HEK293 (cell line): ENCODE data around the gene CYBRD1.

Experiments used
- CTCF ChIA-PET: fragments of 350-600 bp; formaldehyde crosslinking; extraction: SDS; loops from one replicate; lab custom pipeline; 2021; ENCODE audit warnings: antibody characterized with exemption; lab: Yijun Ruan, JAX
- POLR2A ChIA-PET: fragments of 300-600 bp; formaldehyde crosslinking; extraction: SDS; loops from one replicate; lab custom pipeline; 2020; ENCODE audit warnings: antibody characterized with exemption, inconsistent platforms; lab: Yijun Ruan, JAX
- H3K27ac ChIP-seq: fragments of 200-500 bp; sonication (Bioruptor generic); 2 replicates; pipeline ENCODE4 v1.5.1; 2014; ENCODE audit warnings: low read depth, low read length, control low read depth, inconsistent platforms; ENCODE audit errors: extremely low read depth
- H3K36me3 ChIP-seq, 2 experiments: fragments of 200-500 bp in 1 of 2; sonication (Bioruptor generic) in 1 of 2; 1 replicate in 1 of 2; 2 replicates in 1 of 2; pipeline ENCODE4 v1.5.1; 2014 to 2017; ENCODE audit warnings: inconsistent platforms in 2 of 2, low read length in 2 of 2; ENCODE audit not compliant: control insufficient read depth in 2 of 2, insufficient read depth in 1 of 2
- H3K4me1 ChIP-seq: fragments of 200-500 bp; sonication (Bioruptor generic); 2 replicates; pipeline ENCODE4 v1.5.1; 2014; ENCODE audit warnings: mild to moderate bottlenecking, low read length, inconsistent platforms; ENCODE audit not compliant: control insufficient read depth, insufficient read depth
- H3K4me3 ChIP-seq: 2 replicates; pipeline ENCODE4 v1.5.1; 2011; ENCODE audit warnings: low read depth, mild to moderate bottlenecking, control low read depth, low read length, moderate library complexity
- H3K9me3 ChIP-seq: fragments of 200-500 bp; sonication (Bioruptor generic); 2 replicates; pipeline ENCODE4 v1.5.1; 2014; ENCODE audit warnings: low read depth, low read length, inconsistent platforms; ENCODE audit not compliant: control insufficient read depth, insufficient read depth
- FEZF1 ChIP-seq: fragments of 450-650 bp; formaldehyde crosslinking; IDR thresholded peaks from 2 replicates; pipeline ENCODE4 v1.5.1; 2016; ENCODE audit warnings: missing biosample characterization, missing genetic modification characterization
- GFI1B ChIP-seq: fragments of 450-650 bp; formaldehyde crosslinking; IDR thresholded peaks from 2 replicates; pipeline ENCODE4 v1.5.1; 2016; ENCODE audit warnings: missing biosample characterization, missing genetic modification characterization
- GLI4 ChIP-seq: fragments of 450-650 bp; formaldehyde crosslinking; IDR thresholded peaks from 2 replicates; pipeline ENCODE4 v1.5.1; 2016; ENCODE audit warnings: missing biosample characterization, missing genetic modification characterization
- HOXD13 ChIP-seq: sonication (generic); formaldehyde crosslinking; IDR thresholded peaks from 2 replicates; pipeline ENCODE4 v1.8.0; 2022; ENCODE audit warnings: missing genetic modification reagents, borderline replicate concordance
- MYNN ChIP-seq: fragments of 450-650 bp; formaldehyde crosslinking; IDR thresholded peaks from 2 replicates; pipeline ENCODE4 v1.5.1; 2016; ENCODE audit warnings: missing biosample characterization, missing genetic modification characterization, borderline replicate concordance
- PRDM1 ChIP-seq: fragments of 450-650 bp; formaldehyde crosslinking; IDR thresholded peaks from 2 replicates; pipeline ENCODE4; 2016; ENCODE audit warnings: missing biosample characterization, missing genetic modification characterization
- SP3 ChIP-seq: fragments of 450-650 bp; formaldehyde crosslinking; IDR thresholded peaks from 2 replicates; pipeline ENCODE4 v1.5.1; 2016; ENCODE audit warnings: missing biosample characterization, missing genetic modification characterization
- ZNF112 ChIP-seq: fragments of 450-650 bp; formaldehyde crosslinking; IDR thresholded peaks from 2 replicates; pipeline ENCODE4 v1.5.0; 2017; ENCODE audit warnings: missing biosample characterization, missing genetic modification characterization
- ZNF155 ChIP-seq: fragments of 450-650 bp; formaldehyde crosslinking; IDR thresholded peaks from 2 replicates; pipeline ENCODE4 v1.5.1; 2016; ENCODE audit warnings: missing biosample characterization, missing genetic modification characterization
- ZNF302 ChIP-seq: fragments of 450-650 bp; formaldehyde crosslinking; IDR thresholded peaks from 2 replicates; pipeline ENCODE4 v1.5.1; 2016; ENCODE audit warnings: missing biosample characterization, missing genetic modification characterization, low read depth
- ZNF394 ChIP-seq: fragments of 450-650 bp; formaldehyde crosslinking; IDR thresholded peaks from 2 replicates; pipeline ENCODE4 v1.5.1; 2016; ENCODE audit warnings: missing biosample characterization, missing genetic modification characterization, mild to moderate bottlenecking, moderate library complexity, borderline replicate concordance
- ZNF416 ChIP-seq: fragments of 450-650 bp; formaldehyde crosslinking; IDR thresholded peaks from 2 replicates; pipeline ENCODE4 v1.5.1; 2016; ENCODE audit warnings: missing biosample characterization, missing genetic modification characterization
- ZNF473 ChIP-seq: fragments of 450-650 bp; formaldehyde crosslinking; IDR thresholded peaks from 2 replicates; pipeline ENCODE4 v1.5.1; 2017; ENCODE audit warnings: missing biosample characterization, missing genetic modification characterization
- ZNF501 ChIP-seq: fragments of 450-650 bp; formaldehyde crosslinking; IDR thresholded peaks from 2 replicates; pipeline ENCODE4 v1.5.1; 2016; ENCODE audit warnings: missing biosample characterization, missing genetic modification characterization
- ZNF514 ChIP-seq: fragments of 450-650 bp; formaldehyde crosslinking; IDR thresholded peaks from 2 replicates; pipeline ENCODE4 v1.5.1; 2016; ENCODE audit warnings: missing biosample characterization, missing genetic modification characterization
- ZNF560 ChIP-seq: fragments of 450-650 bp; formaldehyde crosslinking; IDR thresholded peaks from 2 replicates; pipeline ENCODE4 v1.5.1; 2017; ENCODE audit warnings: missing biosample characterization, missing genetic modification characterization, borderline replicate concordance
- ZNF571 ChIP-seq: fragments of 450-650 bp; formaldehyde crosslinking; IDR thresholded peaks from 2 replicates; pipeline ENCODE4 v1.5.0; 2017; ENCODE audit warnings: missing biosample characterization, missing genetic modification characterization
- ZNF600 ChIP-seq: fragments of 450-650 bp; formaldehyde crosslinking; IDR thresholded peaks from 2 replicates; pipeline ENCODE4 v1.5.1; 2016; ENCODE audit warnings: missing biosample characterization, missing genetic modification characterization
- ZNF624 ChIP-seq: fragments of 450-650 bp; formaldehyde crosslinking; IDR thresholded peaks from 2 replicates; pipeline ENCODE4 v1.5.1; 2017; ENCODE audit warnings: missing biosample characterization, missing genetic modification characterization
- ZNF629 ChIP-seq: fragments of 450-650 bp; formaldehyde crosslinking; IDR thresholded peaks from 2 replicates; pipeline ENCODE4 v1.5.1; 2017; ENCODE audit warnings: missing biosample characterization, missing genetic modification characterization
- TF ChIP-seq, protein P1 (sequence below): fragments of 450-650 bp; formaldehyde crosslinking; conservative IDR thresholded peaks from 2 replicates; pipeline ENCODE4 v1.5.1; 2016; ENCODE audit warnings: low read depth, missing biosample characterization, missing genetic modification characterization
- TF ChIP-seq, protein P2 (sequence below): fragments of 450-650 bp; formaldehyde crosslinking; IDR thresholded peaks from 2 replicates; pipeline ENCODE4 v1.5.1; 2017; ENCODE audit warnings: missing biosample characterization, missing genetic modification characterization
- TF ChIP-seq, protein P3 (sequence below): fragments of 450-650 bp; formaldehyde crosslinking; IDR thresholded peaks from 2 replicates; pipeline ENCODE4 v1.5.1; 2016; ENCODE audit warnings: missing biosample characterization, missing genetic modification characterization, borderline replicate concordance
- TF ChIP-seq, protein P4 (sequence below): fragments of 450-650 bp; formaldehyde crosslinking; IDR thresholded peaks from 2 replicates; pipeline ENCODE4 v1.5.1; 2017; ENCODE audit warnings: missing biosample characterization, missing genetic modification characterization

CYBRD1 gene

DNA sequence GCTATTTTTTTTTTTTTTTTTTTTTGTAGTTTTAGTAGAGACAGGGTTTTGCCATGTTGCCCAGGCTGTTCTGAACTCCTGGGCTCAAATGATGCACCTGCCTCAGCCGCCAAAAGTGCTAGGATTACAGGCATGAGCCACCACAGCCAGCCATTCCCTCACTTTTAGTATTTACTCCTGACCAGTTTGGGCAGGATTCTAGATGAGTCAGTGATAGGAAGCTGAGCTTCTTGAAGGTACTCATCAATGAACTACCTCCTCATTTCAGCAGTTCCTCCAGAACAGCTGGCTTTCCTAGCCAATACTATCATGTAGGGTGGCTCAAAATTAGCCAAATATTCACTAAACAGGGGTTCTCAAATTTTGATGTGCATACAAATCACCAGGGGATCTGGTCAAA, 57.2 kb downstream of the CYBRD1 start:
- CTCF ChIA-PET: interaction anchor here (1.0 to 2.1 kb wide), 3 partner anchors 11 to 127 kb away, joined by 3 to 6 read pairs (median 6); no protein-coding TSS in a partner anchor
- no peak for TF ChIP-seq ZNF155 (tag by site-specific recombination)
- TF ChIP-seq ZNF600 (tag by site-specific recombination): 0 out of 2 replicates have a peak, but pooled peaks have one; percentile 28
- no peaks in the 10 kb centered on the region for H3K4me1 ChIP-seq
- H3K27ac ChIP-seq: no peak overlapping the region
- POLR2A ChIA-PET: no interaction called here
- no peak overlapping the region for H3K4me3 ChIP-seq
- H3K9me3 ChIP-seq: no peaks in the 10 kb centered on the region
- no peaks in the 10 kb centered on the region for H3K36me3 ChIP-seq

DNA sequence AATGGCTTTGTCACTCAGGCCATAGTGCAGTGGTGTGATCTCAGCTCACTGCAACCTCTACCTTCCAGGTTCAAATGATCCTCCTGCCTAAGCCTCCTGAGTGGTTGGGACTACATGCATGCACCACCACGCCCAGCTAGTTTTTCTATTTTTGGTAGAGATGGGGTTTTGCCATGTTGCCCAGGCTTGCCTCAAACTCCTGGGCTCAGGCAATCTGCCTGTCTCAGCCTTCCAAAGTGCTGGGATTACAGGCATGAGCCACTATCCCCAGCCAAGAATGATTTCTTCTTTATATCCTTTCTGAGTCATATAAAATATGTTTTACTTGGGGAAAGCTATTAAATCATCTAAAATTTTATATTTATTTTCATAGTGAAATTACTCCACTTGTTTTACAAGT, 61.3 kb downstream of the CYBRD1 start:
- TF ChIP-seq ZNF302: no peak
- TF ChIP-seq ZNF571: no peak
- TF ChIP-seq, protein P1, sequence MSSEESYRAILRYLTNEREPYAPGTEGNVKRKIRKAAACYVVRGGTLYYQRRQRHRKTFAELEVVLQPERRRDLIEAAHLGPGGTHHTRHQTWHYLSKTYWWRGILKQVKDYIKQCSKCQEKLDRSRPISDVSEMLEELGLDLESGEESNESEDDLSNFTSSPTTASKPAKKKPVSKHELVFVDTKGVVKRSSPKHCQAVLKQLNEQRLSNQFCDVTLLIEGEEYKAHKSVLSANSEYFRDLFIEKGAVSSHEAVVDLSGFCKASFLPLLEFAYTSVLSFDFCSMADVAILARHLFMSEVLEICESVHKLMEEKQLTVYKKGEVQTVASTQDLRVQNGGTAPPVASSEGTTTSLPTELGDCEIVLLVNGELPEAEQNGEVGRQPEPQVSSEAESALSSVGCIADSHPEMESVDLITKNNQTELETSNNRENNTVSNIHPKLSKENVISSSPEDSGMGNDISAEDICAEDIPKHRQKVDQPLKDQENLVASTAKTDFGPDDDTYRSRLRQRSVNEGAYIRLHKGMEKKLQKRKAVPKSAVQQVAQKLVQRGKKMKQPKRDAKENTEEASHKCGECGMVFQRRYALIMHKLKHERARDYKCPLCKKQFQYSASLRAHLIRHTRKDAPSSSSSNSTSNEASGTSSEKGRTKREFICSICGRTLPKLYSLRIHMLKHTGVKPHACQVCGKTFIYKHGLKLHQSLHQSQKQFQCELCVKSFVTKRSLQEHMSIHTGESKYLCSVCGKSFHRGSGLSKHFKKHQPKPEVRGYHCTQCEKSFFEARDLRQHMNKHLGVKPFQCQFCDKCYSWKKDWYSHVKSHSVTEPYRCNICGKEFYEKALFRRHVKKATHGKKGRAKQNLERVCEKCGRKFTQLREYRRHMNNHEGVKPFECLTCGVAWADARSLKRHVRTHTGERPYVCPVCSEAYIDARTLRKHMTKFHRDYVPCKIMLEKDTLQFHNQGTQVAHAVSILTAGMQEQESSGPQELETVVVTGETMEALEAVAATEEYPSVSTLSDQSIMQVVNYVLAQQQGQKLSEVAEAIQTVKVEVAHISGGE: no peak
- no peak for TF ChIP-seq FEZF1
- no peak for TF ChIP-seq ZNF501 (tag by site-specific recombination)
- TF ChIP-seq HOXD13 (CRISPR knock-in tag): no peak
- TF ChIP-seq ZNF514: no peak
- no peak for TF ChIP-seq GLI4
- TF ChIP-seq ZNF624 (tag by site-specific recombination): no peak
- TF ChIP-seq ZNF560 (tag by site-specific recombination): no peak
- no peak for TF ChIP-seq GFI1B (tag by site-specific recombination)
- Histone ChIP-seq H3K27ac (no peak overlapping the region), H3K36me3 (no peaks in the 10 kb centered on the region), H3K9me3 (no peaks in the 10 kb centered on the region), H3K4me3 (no peak overlapping the region), H3K4me1 (no peaks in the 10 kb centered on the region)
- ChIA-PET CTCF (interaction anchor here (0.6 to 1.1 kb wide), 3 partner anchors 10 to 546 kb away, joined by 3 read pairs; no protein-coding TSS in a partner anchor), POLR2A (no interaction called here)

DNA sequence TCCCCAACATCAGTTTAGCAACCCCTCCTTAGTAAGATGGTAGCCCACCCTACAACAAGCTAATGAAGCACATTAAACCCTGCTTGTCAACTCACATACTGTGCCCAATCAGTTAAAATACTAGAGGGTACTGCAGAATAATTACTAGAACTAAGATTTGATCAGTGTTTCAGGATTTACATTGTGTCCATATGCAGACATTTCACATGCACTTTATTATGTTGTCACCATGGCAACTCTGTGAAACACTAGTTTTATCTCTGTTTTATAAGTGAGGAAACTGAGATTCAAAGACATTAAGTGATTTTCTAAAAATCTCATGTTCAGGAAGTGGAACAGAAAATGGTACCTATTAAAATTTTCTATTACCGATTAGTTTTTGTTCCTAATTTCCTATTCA, 61.7 kb downstream of the CYBRD1 start:
- ChIA-PET CTCF (interaction anchor here (0.6 to 1.1 kb wide), 3 partner anchors 10 to 546 kb away, joined by 3 read pairs; no protein-coding TSS in a partner anchor), POLR2A (no interaction called here)
- no peak overlapping the region for H3K4me3 ChIP-seq
- no peak overlapping the region for H3K27ac ChIP-seq
- no peaks in the 10 kb centered on the region for H3K4me1 ChIP-seq
- H3K9me3 ChIP-seq: no peaks in the 10 kb centered on the region
- H3K36me3 ChIP-seq: no peaks in the 10 kb centered on the region
- TF ChIP-seq, protein P2, sequence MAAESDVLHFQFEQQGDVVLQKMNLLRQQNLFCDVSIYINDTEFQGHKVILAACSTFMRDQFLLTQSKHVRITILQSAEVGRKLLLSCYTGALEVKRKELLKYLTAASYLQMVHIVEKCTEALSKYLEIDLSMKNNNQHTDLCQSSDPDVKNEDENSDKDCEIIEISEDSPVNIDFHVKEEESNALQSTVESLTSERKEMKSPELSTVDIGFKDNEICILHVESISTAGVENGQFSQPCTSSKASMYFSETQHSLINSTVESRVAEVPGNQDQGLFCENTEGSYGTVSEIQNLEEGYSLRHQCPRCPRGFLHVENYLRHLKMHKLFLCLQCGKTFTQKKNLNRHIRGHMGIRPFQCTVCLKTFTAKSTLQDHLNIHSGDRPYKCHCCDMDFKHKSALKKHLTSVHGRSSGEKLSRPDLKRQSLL (tag by site-specific recombination): no peak
- no peak for TF ChIP-seq ZNF416 (tag by site-specific recombination)
- TF ChIP-seq, protein P3, sequence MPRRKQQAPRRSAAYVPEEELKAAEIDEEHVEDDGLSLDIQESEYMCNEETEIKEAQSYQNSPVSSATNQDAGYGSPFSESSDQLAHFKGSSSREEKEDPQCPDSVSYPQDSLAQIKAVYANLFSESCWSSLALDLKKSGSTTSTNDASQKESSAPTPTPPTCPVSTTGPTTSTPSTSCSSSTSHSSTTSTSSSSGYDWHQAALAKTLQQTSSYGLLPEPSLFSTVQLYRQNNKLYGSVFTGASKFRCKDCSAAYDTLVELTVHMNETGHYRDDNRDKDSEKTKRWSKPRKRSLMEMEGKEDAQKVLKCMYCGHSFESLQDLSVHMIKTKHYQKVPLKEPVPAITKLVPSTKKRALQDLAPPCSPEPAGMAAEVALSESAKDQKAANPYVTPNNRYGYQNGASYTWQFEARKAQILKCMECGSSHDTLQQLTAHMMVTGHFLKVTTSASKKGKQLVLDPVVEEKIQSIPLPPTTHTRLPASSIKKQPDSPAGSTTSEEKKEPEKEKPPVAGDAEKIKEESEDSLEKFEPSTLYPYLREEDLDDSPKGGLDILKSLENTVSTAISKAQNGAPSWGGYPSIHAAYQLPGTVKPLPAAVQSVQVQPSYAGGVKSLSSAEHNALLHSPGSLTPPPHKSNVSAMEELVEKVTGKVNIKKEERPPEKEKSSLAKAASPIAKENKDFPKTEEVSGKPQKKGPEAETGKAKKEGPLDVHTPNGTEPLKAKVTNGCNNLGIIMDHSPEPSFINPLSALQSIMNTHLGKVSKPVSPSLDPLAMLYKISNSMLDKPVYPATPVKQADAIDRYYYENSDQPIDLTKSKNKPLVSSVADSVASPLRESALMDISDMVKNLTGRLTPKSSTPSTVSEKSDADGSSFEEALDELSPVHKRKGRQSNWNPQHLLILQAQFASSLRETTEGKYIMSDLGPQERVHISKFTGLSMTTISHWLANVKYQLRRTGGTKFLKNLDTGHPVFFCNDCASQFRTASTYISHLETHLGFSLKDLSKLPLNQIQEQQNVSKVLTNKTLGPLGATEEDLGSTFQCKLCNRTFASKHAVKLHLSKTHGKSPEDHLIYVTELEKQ (tag by site-specific recombination): no peak
- TF ChIP-seq ZNF112 (tag by site-specific recombination): no peak
- no peak for TF ChIP-seq ZNF629 (tag by site-specific recombination)
- TF ChIP-seq SP3 (tag by site-specific recombination): no peak
- TF ChIP-seq ZNF394 (tag by site-specific recombination): no peak
- no peak for TF ChIP-seq MYNN (tag by site-specific recombination)
- TF ChIP-seq, protein P4, sequence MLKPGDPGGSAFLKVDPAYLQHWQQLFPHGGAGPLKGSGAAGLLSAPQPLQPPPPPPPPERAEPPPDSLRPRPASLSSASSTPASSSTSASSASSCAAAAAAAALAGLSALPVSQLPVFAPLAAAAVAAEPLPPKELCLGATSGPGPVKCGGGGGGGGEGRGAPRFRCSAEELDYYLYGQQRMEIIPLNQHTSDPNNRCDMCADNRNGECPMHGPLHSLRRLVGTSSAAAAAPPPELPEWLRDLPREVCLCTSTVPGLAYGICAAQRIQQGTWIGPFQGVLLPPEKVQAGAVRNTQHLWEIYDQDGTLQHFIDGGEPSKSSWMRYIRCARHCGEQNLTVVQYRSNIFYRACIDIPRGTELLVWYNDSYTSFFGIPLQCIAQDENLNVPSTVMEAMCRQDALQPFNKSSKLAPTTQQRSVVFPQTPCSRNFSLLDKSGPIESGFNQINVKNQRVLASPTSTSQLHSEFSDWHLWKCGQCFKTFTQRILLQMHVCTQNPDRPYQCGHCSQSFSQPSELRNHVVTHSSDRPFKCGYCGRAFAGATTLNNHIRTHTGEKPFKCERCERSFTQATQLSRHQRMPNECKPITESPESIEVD (tag by site-specific recombination): no peak
- TF ChIP-seq ZNF473 (tag by site-specific recombination): no peak
- TF ChIP-seq PRDM1: no peak
